Lower leg skin (tissue), 4 donors: ENCODE measurements around the gene BLVRB. TPM values are rescaled to one million over a fixed set of nuclear protein-coding genes. Genes with fewer than 3 reads are reported as not detected.

Experiments
- DNase-seq, 2 donors: peaks; one replicate each; pipeline ENCODE4 v3.0.0-alpha.2; 2019; ENCODE audit warnings: low spot score in 2 of 2
- H3K4me3 ChIP-seq: fragments of 200-600 bp; sonication (generic); 2 replicates; pipeline ENCODE4 v1.5.1; 2017; ENCODE audit warnings: mild to moderate bottlenecking, low read depth; ENCODE audit not compliant: poor library complexity, severe bottlenecking
- POLR2A ChIP-seq, 2 donors: fragments of 450-650 bp; IDR thresholded peaks; one replicate each; pipeline ENCODE4 v1.6.1; 2016 to 2017; ENCODE audit warnings: antibody characterized with exemption in 2 of 2, mild to moderate bottlenecking in 1 of 2, moderate library complexity in 1 of 2
- WGBS, 2 donors: methylation state at CpG; one replicate each; pipeline ENCODE4 v1.1.5; 2018; 5-methylcytosine and 5-hydroxymethylcytosine counted together
- intact Hi-C: fragments of 100-400 bp; cut with DNase I; formaldehyde crosslinking; loops from one replicate; pipeline ENCODE4 v1.15.0; 2023; ENCODE audit warnings: low total_unique reads
- total RNA-seq, 4 donors: library from RNA; depleted of rRNA; stranded (reverse); fragments of >200 nt; gene quantifications; one replicate each; pipeline ENCODE4 v1.1.0, GENCODE V29; 2016
- TF ChIP-seq, protein P1 (sequence below), 3 donors: fragments of 450-650 bp; IDR thresholded peaks; one replicate each; pipeline ENCODE4 v1.5.1; 2016; ENCODE audit warnings: antibody characterized with exemption in 3 of 3, mild to moderate bottlenecking in 3 of 3, moderate library complexity in 2 of 3

BLVRB gene
- total RNA-seq, 4 donors from 2014 or later, result 139 to 161 (median 154) TPM

DNA sequence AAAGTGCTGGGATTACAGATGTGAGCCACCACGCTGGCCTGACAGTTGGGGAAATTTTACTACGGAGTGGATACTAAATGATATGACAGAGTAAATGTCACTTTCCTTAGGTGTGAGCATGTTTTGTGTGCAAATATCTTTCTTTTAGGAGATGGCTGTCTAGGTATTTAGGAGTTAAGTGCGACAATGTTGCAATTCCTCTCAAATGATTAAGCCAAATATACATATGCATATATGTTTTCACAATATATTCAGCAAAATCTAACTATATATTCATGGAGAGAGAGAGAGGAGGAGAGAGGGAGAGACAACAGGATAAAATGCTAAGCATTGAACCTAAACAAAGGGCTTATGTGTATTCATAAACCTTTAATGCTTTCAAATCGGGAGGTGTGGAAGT, 16.0 kb downstream of the BLVRB start:
- WGBS, 2 donors, result 92 to 95% methylated on average over 4 of the region's 4 CpGs
- H3K4me3 ChIP-seq, result no peak overlapping the region
- TF ChIP-seq, protein P1, sequence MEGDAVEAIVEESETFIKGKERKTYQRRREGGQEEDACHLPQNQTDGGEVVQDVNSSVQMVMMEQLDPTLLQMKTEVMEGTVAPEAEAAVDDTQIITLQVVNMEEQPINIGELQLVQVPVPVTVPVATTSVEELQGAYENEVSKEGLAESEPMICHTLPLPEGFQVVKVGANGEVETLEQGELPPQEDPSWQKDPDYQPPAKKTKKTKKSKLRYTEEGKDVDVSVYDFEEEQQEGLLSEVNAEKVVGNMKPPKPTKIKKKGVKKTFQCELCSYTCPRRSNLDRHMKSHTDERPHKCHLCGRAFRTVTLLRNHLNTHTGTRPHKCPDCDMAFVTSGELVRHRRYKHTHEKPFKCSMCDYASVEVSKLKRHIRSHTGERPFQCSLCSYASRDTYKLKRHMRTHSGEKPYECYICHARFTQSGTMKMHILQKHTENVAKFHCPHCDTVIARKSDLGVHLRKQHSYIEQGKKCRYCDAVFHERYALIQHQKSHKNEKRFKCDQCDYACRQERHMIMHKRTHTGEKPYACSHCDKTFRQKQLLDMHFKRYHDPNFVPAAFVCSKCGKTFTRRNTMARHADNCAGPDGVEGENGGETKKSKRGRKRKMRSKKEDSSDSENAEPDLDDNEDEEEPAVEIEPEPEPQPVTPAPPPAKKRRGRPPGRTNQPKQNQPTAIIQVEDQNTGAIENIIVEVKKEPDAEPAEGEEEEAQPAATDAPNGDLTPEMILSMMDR (IDR thresholded peaks at IDR 0.05), result no peak
- no peak for TF ChIP-seq POLR2A (IDR thresholded peaks at IDR 0.05)
- intact Hi-C loops, result no loop called here
- no peak for DNase-seq

DNA sequence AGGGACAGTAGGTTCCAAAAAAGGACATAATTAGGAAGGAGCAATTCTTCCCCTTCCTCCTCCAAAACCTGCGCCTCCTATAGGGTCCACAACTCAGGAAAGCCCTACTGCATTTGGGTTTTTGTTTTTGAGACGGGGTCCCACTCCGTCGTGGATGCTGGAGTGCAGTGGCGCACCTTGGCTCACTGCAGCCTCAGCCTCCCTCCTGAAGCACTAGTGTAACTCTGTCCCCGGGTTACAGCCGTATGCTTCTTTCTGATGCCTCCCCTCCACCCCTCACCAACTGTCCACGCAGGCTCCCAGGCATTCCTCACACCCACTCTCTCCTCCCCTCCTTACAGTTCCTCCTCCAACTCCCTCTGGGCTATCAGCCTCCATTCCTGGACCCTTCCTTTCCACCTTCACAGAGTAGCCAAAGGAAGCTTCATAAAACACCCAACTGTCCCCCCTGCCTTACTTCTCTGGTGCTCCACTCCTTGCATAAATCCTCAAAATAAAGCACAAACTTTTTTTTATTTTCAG, 19.2 kb downstream of the BLVRB start:
- H3K4me3 ChIP-seq, result no peak overlapping the region
- TF ChIP-seq, protein P1 (IDR thresholded peaks at IDR 0.05), result no peak
- TF ChIP-seq POLR2A (IDR thresholded peaks at IDR 0.05), result no peak
- intact Hi-C loops, result no loop called here
- 81% methylated on average over 8 of the region's 8 CpGs for WGBS, 2 donors
- DNase-seq, result no peak

DNA sequence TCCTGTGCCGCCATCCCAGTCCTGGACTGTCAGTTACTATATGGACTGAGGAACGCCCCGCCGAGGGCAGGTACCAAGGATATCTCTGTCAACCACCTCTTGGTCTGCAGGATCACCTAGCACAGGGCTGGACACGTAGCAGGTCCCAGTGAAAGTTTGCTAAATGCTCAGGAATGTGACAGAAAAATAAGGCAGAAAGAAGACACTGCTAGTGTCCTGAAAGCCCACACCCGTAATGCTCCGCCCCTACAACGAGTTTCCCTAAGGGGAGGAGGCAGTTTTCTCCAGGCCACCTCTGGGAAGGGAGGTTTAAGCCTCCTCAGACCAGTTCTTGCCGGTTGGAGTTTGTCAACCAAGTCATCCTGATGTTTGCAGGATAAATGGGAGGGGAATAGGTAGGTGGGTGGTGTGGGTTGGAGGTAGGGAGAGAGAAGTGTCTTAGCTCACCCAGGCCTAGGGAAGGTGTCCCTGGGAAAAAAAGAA, 19.7 kb downstream of the BLVRB start:
- no peak overlapping the region for H3K4me3 ChIP-seq
- TF ChIP-seq, protein P1 (IDR thresholded peaks at IDR 0.05), result no peak
- TF ChIP-seq POLR2A (IDR thresholded peaks at IDR 0.05), result no peak
- 45 to 51% methylated on average over 9 of the region's 9 CpGs for WGBS, 2 donors
- intact Hi-C loops, result no loop called here
- no peak for DNase-seq

DNA sequence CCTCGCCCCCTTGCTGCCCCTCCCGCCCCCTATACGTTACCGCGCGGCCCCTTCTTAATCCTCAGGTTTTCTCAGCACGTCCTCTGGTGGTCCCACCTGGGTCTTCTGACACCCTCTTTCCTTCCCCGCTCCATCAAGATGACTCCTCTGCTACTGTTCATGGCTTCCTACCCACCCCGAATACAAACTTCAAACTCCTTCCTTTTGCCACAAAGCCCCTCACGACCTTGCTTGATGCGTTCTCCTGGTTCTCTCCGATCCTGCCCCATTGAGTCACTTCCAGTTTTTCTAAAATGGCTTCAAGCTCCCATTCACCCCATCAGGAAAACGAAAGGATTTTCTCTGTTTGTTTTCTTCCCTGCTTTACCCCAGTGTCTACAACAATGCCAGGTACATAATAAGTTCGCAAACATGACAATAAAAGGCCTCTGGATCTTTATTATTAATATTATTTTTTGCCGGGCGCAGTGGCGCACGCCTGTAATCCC, 20.7 kb downstream of the BLVRB start:
- WGBS, 2 donors, result 15 to 17% methylated on average over 18 of the region's 18 CpGs
- TF ChIP-seq, protein P1 (IDR thresholded peaks at IDR 0.05), result no peak
- TF ChIP-seq POLR2A (IDR thresholded peaks at IDR 0.05), result no peak
- intact Hi-C loops, result no loop called here
- DNase-seq, result no peak
- peak overlapping the region; percentile 90 for H3K4me3 ChIP-seq

DNA sequence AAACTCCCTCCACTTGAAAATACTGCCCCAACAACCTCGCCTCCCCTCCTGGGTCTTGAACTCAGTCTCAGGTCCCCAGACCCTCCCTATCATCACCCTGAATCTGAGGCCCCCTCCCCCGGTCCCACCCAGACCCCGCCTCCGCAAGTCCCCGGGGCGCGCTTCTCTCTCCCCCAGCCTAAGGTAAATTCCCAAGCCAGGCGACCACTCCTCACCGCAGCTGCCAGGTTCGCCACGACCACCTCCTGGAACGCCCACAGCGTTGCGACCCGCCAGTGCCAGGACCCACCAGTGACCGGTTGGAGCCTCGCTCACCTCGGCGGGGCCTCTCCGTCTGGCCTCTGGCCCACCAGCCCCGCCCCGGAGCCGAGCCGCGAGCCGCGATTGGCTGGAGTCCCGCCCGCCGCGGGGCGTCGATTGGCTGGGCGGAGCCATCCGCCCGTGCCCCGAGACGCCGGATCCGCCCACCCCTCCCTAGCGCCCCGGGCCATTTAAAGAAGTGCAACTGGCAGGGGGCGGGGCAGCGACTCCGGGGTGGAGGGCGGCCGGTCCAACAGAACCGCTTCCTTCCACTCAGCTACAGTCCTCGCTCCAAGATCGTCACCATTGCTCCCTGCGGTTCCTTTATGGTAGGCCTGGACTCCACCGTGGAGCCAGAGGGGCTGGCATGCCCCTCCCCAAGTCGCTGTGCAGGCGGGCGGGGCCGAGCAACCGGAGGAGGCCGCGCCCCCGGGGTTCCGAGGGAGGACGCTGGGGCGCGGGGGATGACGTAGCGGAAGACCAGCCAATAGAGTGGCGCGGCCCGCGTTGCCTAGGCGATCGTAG, 21.3 kb downstream of the BLVRB start, which contains the start of gene SERTAD3:
TSS of gene SERTAD3 (minus strand) at position 336 of the 825 bp plus-strand sequence. CDS start 2,255 bp downstream, outside the sequence.
- 0 to 1% methylated on average over 25 to 35 of the region's 72 CpGs for WGBS, 2 donors
- H3K4me3 ChIP-seq, result peak within 1 kb of the TSS; percentile 90
- DNase-seq, result peak; percentile 96 to 99
- intact Hi-C loops, result no loop called here
- TF ChIP-seq, protein P1 (IDR thresholded peaks at IDR 0.05), result peak in 1 of 3 donors; percentile 33
- TF ChIP-seq POLR2A (IDR thresholded peaks at IDR 0.05), result peak in 1 of 2 donors; percentile 68
